HG03066 (cell line): ENCODE results near the gene XPO6.
"Not testable (repeated sequence)": the region's sequence is repeated elsewhere in the genome, so short reads cannot be mapped to it uniquely, and the experiment has no call there.

Experiments
- ATAC-seq: cut with Tn5 transposase; IDR thresholded peaks from one replicate; pipeline ENCODE4 v1.9.1; 2021; ENCODE audit warnings: low read depth; ENCODE audit not compliant: unreplicated experiment

XPO6 gene

DNA sequence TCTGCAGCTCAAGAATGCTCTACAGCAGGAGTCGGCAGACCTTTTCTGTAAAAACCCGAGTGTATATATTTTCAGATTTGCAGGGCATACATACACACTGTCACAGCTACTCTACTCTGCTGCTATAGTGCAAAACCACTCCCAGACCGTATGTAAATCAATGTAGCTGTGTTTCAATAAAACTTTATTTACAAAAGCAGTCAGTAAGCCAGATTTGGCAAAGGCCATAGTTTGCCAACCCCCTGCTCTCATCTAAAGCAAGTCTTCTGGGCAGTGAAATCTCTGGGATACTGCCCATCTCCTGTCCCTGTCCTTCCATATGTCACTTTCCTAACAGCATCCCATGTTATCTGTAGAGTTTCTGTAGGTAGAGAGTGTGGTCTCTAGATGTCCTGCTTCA lies 91.0 kb downstream of the XPO6 start:
- ATAC-seq = no peak

GRCh38 chr16:28118637-28119036 lies 93.1 kb downstream of the XPO6 start:
- no peak for ATAC-seq

DNA sequence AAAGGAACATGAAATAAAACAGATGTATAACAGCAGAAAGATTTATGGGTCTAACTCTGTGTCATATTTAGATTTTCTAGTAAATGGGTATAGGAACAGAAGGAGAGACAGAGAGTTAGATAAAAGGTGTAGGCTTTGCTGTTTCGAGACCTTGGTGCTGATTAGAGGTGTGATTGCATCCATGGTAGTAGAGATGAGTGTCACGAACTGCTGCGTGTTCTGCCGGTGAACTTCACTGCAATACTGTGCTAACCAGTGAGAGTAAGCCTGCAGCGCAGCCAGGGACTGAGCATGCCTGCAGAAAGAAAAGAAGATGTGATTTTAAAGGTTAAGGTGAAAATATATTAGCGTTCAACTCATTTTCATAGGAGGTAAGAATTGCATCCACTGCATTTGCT lies 94.6 kb downstream of the XPO6 start:
- no peak for ATAC-seq

GRCh38 chr16:28115866-28116265 lies 95.9 kb downstream of the XPO6 start:
- not testable (repeated sequence) for ATAC-seq

DNA sequence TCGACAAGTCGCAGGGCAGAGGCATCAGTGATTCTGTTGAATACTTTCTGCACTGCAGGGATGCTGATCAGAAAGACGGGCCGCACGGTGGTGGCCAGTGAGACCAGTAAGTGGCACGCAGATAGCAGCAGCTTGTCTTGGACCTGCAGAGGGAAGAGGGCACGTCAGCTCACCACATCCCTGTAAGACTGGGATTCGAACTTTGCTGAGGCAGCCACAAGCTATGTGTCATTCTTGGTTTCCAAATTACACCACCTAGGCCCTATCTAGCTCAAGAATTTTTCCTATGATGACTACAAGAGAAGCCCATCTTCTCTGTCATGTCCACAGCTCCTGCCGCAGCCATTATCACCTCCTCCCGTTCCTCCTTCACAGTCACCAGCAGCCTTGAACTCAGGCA lies 98.9 kb downstream of the XPO6 start:
- ATAC-seq = no peak

DNA sequence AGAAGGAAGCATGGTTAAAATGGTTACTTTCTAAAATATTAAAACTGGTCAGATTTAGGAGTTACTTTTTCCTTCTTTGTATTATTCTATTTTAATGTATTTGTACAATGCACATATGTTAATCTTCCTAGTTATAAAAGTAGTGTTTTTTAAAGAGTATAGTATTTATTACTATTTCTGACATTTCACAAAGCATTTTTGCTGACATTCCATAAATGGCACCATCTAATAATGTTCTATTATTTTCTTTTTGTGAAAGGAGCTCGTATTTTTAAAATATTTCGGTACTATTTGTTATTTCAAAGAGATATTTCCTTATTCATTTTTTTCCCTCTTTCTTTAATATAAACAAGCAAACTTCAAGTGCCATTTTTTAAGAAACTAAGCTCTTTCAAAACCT lies 100.8 kb downstream of the XPO6 start:
- no peak for ATAC-seq

DNA sequence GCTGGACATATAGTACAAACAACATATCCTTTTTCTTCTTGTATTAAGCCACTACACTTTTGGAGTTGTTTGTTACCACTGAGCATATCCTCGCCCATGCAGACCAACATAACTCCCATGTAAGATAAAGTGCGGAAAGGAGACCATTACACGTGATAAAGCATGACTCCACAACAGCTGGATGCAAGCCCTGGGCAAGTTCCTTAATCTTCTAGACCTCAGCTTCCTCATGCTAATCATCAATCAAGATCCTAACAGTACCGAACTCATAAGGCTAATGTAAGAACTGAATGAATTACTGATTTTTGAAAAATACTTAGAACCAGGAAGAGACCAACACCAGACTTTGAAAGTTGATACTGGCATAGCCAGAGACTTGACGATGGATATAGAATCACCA lies 101.3 kb downstream of the XPO6 start:
- ATAC-seq = no peak

GRCh38 chr16:28110074-28110473 lies 101.7 kb downstream of the XPO6 start:
- ATAC-seq = no peak

DNA sequence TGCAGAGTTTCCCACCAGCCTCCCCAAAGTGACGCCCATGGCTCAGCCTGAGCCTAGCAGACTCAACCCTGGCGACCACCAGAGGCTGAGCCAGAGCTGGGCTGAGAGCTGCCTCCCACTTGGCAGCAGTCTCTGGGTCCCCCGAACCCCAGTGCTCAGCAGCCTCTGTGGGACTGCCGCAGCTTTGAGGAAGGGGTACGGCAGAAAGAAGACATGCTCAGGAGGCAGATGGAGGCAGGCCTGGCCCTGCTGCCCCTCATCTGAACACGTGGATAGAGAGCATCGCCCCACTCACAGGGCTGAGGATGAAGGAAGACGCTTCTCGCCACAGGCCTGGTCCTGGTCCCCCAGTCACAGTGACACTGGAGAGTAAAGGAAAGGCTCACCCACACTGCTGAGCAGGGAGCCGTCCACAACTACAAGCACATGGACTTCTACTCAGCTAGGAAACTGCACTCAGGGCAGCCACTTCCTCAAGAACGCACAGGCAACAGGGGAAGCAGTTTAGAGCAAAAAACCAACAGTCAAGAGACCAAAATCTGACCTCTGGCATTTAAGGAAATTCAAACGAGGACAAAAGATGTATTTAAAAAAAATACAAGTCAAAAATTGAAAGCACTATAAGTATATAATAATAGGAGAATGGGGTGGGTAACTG lies 103.0 kb downstream of the XPO6 start:
- no peak for ATAC-seq

GRCh38 chr16:28107232-28107631 lies 104.5 kb downstream of the XPO6 start:
- ATAC-seq = no peak

DNA sequence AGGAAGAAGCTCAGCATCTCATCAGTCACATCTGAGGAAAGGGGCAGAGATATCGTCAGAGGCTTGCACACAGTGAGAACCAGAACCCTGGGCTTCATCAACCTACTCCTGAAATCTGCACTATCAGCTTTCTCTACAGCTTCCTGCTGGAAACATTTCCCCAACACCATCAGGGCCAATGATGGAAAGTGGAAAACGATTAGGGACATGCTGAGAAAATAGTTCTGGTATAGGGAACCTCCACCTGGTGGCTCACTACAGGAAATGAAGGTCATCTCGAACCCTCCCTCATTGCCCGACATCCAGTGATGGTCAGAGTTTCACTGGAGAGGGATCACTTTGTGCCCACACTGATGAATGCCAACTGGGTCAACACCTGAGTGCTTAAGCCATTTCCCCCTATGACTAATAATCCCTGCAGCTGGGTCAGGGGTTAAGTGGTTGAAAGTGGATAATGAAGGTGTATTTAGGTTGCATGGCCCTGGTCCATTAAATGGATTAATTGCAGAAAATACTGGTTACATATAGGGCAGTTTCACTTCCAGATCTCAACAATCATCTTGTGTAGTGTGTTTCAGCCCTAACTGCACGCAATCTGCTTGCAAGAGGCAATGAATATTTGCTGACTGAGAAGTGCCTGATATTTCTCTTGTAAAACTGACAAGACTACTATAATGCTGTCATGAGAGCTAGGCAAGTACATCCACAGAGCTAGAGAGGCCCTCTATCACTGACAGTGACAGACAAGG lies 105.1 kb downstream of the XPO6 start:
- ATAC-seq = no peak

- ATAC-seq = no peak
These were observed 105.8 kb downstream of the XPO6 start for GRCh38 chr16:28105954-28106353.

DNA sequence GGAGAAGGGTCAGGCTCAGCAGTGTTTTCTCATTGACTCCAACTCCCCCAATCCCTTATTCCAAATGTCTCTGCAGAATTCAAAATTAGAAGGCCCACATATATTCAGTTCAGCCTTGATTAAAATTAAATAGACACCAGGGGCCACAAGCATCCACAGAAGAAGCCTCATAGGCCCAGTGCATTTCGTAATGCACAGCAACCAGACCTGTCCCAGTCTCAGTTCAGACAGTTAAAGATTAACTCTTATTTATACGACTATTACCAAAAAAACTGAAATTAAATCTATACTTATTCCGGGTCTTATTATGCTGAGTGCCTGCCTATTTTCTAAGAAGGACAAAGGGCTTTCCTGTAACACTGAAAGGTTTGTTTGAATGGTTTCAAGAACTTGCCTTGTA lies 106.5 kb downstream of the XPO6 start:
- ATAC-seq = no peak

- no peak for ATAC-seq
These were observed 107.4 kb downstream of the XPO6 start for GRCh38 chr16:28104404-28104803.

DNA sequence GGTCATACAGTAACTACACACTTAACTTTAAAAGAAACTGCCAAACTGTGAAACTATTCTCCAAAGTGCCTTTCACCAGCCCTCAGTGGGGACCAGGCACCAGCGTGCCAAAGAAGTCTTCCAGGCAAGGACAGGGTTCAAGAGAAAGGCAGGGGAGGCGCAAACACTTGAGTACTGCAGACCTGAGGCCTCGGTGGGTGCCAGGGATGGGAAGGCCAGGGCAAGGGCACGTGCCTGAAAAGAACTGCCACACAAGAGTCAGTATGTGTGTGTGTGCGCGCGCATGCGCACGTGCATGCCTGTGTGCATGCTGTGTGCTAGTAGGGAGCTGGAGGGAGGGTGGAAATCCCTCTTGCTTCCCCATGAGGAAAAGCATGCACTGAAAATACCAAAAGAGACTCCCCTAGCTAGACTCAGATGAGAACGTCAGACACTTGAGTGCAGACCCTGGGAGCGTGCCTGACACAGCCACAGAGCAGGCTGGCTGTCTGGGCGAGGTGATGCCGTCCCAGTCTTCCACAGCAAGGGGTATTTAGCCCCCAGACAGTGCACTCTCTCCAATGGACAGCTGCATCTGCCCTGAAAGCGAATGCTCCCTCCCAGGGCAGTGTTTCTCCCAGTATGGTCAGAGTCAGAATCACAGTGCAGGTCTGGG lies 108.1 kb downstream of the XPO6 start:
- no peak for ATAC-seq

GRCh38 chr16:28101533-28101890 lies 110.3 kb downstream of the XPO6 start:
- no peak for ATAC-seq

GRCh38 chr16:28100810-28101532 lies 110.8 kb downstream of the XPO6 start:
- no peak for ATAC-seq

DNA sequence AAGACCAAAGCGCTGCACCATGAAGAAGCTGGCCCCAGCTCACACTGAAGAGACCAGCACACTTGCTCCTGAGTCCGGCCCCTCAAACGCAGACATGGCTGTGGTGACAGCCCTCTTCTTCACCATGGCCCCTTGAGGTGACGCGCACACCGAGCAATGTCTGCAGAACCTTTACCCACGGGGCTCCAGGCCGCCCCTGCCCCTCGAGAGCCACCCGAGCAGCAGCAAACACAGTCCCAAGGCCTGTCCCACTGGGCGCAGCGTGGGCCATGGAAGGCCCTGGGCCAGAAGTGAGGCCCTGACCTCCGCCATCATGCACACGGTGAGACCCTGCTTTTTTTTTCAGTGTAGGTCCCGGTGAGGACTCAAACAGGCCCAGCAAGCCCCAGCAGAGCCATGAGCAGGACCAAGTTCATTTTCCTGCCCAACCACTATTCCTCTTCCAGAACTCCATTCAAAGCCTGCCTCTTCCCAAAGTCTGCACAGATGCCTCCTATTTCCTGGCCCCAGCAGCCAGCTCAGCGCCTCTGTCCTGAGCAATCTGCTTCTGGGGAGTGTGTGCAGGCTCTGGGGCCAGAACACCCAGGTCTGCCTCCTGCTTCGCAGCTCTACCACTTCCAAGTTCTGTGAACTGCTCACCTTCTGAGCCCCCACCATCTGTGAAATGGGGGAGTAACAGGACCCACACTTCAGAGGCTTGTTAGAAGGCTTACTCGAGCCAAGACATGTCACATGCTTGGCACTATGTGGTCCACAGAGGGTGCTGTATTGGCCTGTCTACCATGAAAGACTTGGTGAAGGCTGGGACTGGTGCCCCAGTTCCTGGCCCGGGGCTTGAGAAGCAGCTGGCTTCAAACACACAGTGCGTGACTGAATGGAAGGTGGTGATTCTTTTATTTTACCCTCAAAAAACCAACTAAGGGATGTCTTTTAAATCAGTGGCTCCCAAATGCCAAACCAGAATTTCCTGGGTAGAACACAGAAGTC lies 112.5 kb downstream of the XPO6 start:
- no peak for ATAC-seq

GRCh38 chr16:28098171-28098958 lies 113.4 kb downstream of the XPO6 start:
- no peak for ATAC-seq
